ENCODE results near the gene ITPK1.

- no peak for TF ChIP-seq CTCF (IDR thresholded peaks at IDR 0.05)
- TF ChIP-seq POLR2A (IDR thresholded peaks at IDR 0.05) = no peak
Measured at GRCh38 chr14:92906823-92907222, 208.9 kb downstream of the ITPK1 start.

All from prostate gland (tissue), 2 donors.